DND-41 (cell line): ENCODE results near the gene PAPLN.

Experiments
- CTCF ChIP-seq: IDR thresholded peaks from 2 replicates; pipeline ENCODE4 v1.5.1; 2012; ENCODE audit warnings: borderline replicate concordance, low read length, moderate library complexity, mild to moderate bottlenecking; ENCODE audit not compliant: poor library complexity, severe bottlenecking; ENCODE audit errors: extremely low read depth
- EZH2 ChIP-seq: IDR thresholded peaks from 3 replicates; pipeline ENCODE4 v1.6.1; 2012; ENCODE audit warnings: borderline replicate concordance, low read depth, mild to moderate bottlenecking, moderate library complexity, low read length, inconsistent platforms; ENCODE audit not compliant: severe bottlenecking

DNA sequence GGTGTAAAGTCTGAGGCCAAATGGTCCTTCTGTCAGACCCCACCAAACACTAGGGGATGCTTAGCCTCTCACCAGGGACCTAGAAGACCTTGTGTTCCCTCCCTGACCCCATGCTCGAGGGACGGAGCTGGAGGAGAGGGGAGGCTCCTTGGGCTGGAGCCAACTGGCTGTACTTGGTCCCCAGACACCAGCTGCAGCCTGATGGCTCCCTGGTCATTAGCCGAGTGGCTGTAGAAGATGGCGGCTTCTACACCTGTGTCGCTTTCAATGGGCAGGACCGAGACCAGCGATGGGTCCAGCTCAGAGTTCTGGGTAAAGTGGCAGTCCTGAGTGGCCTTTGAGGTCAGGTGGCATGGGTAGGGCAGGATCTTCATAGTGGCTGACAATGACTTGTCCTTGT, 29.0 kb downstream of the PAPLN start:
- TF ChIP-seq EZH2 (no peak), CTCF (no peak)
